OCI-LY3 (cell line): ENCODE results near the gene CLPTM1.

Source experiments
- EZH2phosphoT487 ChIP-seq: fragments of 200-600 bp; shearing (Covaris generic); IDR thresholded peaks from 2 replicates; pipeline ENCODE4 v1.6.1; 2018; ENCODE audit warnings: antibody characterized with exemption, mixed run types, low read depth
- TF ChIP-seq, protein P1 (sequence below): fragments of 200-600, 300-600 bp; sonication (generic); IDR thresholded peaks from 2 replicates; pipeline ENCODE4 v1.5.1; 2014; ENCODE audit warnings: antibody characterized with exemption, low read length, low read depth

DNA sequence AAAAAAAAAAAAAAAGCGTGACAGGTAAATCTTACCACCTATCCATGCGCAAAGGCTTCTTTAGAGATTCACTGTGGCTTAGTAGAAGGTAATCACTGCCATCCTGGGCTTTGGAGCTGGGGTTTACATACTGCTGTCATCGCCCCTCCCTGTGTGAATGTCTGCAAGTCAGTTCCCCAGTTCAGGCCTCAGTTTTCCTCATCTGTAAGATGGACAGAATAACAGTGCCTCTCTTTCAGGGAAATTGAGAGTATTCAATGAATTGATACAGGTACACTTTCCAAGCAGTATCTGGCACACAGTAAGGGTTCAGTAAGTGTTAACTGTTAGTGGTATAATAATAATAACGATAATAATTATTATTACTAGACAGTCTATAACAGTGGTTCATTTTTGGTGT, 48.3 kb downstream of the CLPTM1 start:
- no peak for TF ChIP-seq EZH2phosphoT487
- TF ChIP-seq, protein P1, sequence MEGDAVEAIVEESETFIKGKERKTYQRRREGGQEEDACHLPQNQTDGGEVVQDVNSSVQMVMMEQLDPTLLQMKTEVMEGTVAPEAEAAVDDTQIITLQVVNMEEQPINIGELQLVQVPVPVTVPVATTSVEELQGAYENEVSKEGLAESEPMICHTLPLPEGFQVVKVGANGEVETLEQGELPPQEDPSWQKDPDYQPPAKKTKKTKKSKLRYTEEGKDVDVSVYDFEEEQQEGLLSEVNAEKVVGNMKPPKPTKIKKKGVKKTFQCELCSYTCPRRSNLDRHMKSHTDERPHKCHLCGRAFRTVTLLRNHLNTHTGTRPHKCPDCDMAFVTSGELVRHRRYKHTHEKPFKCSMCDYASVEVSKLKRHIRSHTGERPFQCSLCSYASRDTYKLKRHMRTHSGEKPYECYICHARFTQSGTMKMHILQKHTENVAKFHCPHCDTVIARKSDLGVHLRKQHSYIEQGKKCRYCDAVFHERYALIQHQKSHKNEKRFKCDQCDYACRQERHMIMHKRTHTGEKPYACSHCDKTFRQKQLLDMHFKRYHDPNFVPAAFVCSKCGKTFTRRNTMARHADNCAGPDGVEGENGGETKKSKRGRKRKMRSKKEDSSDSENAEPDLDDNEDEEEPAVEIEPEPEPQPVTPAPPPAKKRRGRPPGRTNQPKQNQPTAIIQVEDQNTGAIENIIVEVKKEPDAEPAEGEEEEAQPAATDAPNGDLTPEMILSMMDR = no peak
